Ectodermal cell (in vitro differentiated cells): ENCODE data around the gene ATP6V0B.
A peak's percentile ranks its signal among the peaks of the same experiment; 100 is the strongest.

Experiments used
- H3K27ac ChIP-seq: 2 replicates; pipeline ENCODE4 v1.7.0; 2013; ENCODE audit warnings: mild to moderate bottlenecking, low read depth, low read length; ENCODE audit not compliant: insufficient read depth, poor library complexity, severe bottlenecking
- H3K27me3 ChIP-seq: 2 replicates; pipeline ENCODE4 v1.7.0; 2013; ENCODE audit warnings: mild to moderate bottlenecking, low read length; ENCODE audit not compliant: insufficient read depth, control insufficient read depth, poor library complexity, severe bottlenecking
- H3K36me3 ChIP-seq: one replicate; pipeline ENCODE4 v1.7.0; 2013; ENCODE audit warnings: low read length; ENCODE audit not compliant: control insufficient read depth, insufficient read depth
- H3K4me1 ChIP-seq: one replicate; pipeline ENCODE4 v1.7.0; 2013; ENCODE audit warnings: low read length; ENCODE audit not compliant: control insufficient read depth, insufficient read depth
- H3K4me3 ChIP-seq: 2 replicates; pipeline ENCODE4 v1.7.0; 2013; ENCODE audit warnings: low read depth, low read length, control low read depth; ENCODE audit not compliant: insufficient read depth
- H3K9me3 ChIP-seq: 2 replicates; pipeline ENCODE4 v1.7.0; 2013; ENCODE audit warnings: mild to moderate bottlenecking, low read length, moderate library complexity; ENCODE audit not compliant: control insufficient read depth
- WGBS, 2 experiments: methylation state at CpG; one replicate each; pipeline ENCODE4 v1.1.7; 2013; ENCODE audit warnings: missing lambda C conversion rate in 2 of 2; 5-methylcytosine and 5-hydroxymethylcytosine counted together

ATP6V0B gene

DNA sequence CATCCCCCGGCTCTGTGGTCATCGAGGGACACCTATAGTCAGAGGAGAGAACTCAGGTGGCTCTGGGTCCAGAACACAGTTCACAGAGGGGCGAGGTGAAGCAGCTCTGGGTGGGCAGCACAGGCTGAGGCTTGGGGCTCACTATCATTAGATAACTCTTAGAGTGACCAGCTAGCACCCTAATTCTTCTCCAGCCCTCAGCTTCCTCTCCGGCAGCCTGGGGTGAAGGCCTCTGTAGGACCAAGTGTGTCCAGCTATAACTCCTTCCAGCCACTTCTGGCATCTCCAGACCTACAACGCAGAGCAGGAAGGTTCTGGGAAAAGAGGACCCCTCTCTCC, 39.8 kb upstream of the ATP6V0B start:
- H3K27ac ChIP-seq, result no peak overlapping the region
- 43 to 46% methylated on average over 5 of the region's 5 CpGs for WGBS, 2 experiments
- H3K36me3 ChIP-seq, result no peaks in the 10 kb centered on the region
- peaks cover 49% of the 10 kb centered on the region for H3K27me3 ChIP-seq
- H3K4me3 ChIP-seq, result no peak overlapping the region
- no peaks in the 10 kb centered on the region for H3K9me3 ChIP-seq
- peaks cover 17% of the 10 kb centered on the region for H3K4me1 ChIP-seq

DNA sequence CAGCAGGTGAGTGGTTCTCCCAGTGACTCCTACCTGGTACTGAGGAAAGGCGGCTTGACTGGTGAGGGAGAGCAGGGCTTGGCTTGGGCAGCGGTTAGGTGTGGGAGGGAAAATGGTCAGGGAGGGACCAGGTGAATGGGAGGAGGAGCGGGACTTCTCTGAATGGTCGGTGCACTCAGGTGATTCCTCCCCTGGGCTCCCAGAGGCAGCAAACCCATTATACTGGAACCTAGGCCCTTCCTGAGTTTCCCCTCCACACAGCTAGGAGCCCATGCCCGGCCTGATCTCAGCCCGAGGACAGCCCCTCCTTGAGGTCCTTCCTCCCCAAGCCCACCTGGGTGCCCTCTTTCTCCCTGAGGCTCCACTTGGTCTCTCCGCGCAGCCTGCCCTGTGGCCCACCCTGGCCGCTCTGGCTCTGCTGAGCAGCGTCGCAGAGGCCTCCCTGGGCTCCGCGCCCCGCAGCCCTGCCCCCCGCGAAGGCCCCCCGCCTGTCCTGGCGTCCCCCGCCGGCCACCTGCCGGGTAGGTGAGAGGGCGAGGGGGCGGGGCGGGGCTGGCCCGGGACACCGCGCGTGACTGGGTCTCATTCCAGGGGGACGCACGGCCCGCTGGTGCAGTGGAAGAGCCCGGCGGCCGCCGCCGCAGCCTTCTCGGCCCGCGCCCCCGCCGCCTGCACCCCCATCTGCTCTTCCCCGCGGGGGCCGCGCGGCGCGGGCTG, 38.9 kb upstream of the ATP6V0B start:
- Histone ChIP-seq H3K4me3 (peak overlapping the region; percentile 36), H3K27ac (no peak overlapping the region), H3K36me3 (no peaks in the 10 kb centered on the region), H3K27me3 (peaks cover 49% of the 10 kb centered on the region), H3K9me3 (no peaks in the 10 kb centered on the region), H3K4me1 (peaks cover 17% of the 10 kb centered on the region)
- 9% methylated on average over 48 of the region's 48 CpGs for WGBS, 2 experiments

DNA sequence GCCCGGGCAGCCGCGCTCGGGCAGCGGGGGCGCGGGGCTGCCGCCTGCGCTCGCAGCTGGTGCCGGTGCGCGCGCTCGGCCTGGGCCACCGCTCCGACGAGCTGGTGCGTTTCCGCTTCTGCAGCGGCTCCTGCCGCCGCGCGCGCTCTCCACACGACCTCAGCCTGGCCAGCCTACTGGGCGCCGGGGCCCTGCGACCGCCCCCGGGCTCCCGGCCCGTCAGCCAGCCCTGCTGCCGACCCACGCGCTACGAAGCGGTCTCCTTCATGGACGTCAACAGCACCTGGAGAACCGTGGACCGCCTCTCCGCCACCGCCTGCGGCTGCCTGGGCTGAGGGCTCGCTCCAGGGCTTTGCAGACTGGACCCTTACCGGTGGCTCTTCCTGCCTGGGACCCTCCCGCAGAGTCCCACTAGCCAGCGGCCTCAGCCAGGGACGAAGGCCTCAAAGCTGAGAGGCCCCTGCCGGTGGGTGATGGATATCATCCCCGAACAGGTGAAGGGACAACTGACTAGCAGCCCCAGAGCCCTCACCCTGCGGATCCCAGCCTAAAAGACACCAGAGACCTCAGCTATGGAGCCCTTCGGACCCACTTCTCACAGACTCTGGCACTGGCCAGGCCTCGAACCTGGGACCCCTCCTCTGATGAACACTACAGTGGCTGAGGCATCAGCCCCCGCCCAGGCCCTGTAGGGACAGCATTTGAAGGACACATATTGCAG, 38.2 kb upstream of the ATP6V0B start:
- no peaks in the 10 kb centered on the region for H3K36me3 ChIP-seq
- peak overlapping the region; percentile 36 for H3K4me3 ChIP-seq
- no peak overlapping the region for H3K27ac ChIP-seq
- H3K4me1 ChIP-seq, result peaks cover 17% of the 10 kb centered on the region
- H3K9me3 ChIP-seq, result no peaks in the 10 kb centered on the region
- peaks cover 46% of the 10 kb centered on the region for H3K27me3 ChIP-seq
- 7 to 8% methylated on average over 56 of the region's 56 CpGs for WGBS, 2 experiments

- H3K4me3 ChIP-seq, result no peak overlapping the region
- H3K27ac ChIP-seq, result no peak overlapping the region
- no peaks in the 10 kb centered on the region for H3K36me3 ChIP-seq
- 92% methylated on average over 8 of the region's 8 CpGs for WGBS, 2 experiments
- H3K9me3 ChIP-seq, result no peaks in the 10 kb centered on the region
- peaks cover 40% of the 10 kb centered on the region for H3K27me3 ChIP-seq
- peaks cover 17% of the 10 kb centered on the region for H3K4me1 ChIP-seq
Measured at GRCh38 chr1:43937179-43937865, 37.4 kb upstream of the ATP6V0B start.

DNA sequence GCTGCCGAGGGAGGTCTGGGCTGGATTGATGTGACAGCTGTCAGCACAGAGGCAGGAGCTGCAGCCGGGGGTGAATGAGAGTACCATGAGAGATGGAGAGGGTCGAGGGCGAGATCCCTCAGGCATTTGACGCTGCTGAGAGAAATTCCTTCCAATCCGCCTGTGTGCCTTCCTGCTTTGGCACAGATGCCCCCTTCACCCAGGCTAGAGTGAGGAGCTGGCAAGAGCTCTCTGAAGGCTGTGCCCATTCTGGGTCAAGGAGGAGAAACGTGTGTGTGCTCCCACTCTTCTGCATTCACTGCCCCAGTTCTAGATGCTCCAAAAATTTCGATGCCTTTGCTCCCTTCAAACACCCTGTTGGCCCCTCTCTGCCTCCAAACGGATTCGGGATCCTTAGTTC, 36.4 kb upstream of the ATP6V0B start:
- H3K4me1 ChIP-seq, result peaks cover 17% of the 10 kb centered on the region
- H3K27ac ChIP-seq, result no peak overlapping the region
- no peak overlapping the region for H3K4me3 ChIP-seq
- WGBS, 2 experiments, result 72 to 73% methylated on average over 10 of the region's 10 CpGs
- H3K9me3 ChIP-seq, result no peaks in the 10 kb centered on the region
- H3K36me3 ChIP-seq, result no peaks in the 10 kb centered on the region
- peaks cover 30% of the 10 kb centered on the region for H3K27me3 ChIP-seq

GRCh38 chr1:43938892-43939587, 35.7 kb upstream of the ATP6V0B start:
- H3K36me3 ChIP-seq, result no peaks in the 10 kb centered on the region
- H3K9me3 ChIP-seq, result no peaks in the 10 kb centered on the region
- peaks cover 26% of the 10 kb centered on the region for H3K27me3 ChIP-seq
- 48 to 56% methylated on average over 3 of the region's 3 CpGs for WGBS, 2 experiments
- H3K4me3 ChIP-seq, result no peak overlapping the region
- no peak overlapping the region for H3K27ac ChIP-seq
- H3K4me1 ChIP-seq, result peaks cover 13% of the 10 kb centered on the region

DNA sequence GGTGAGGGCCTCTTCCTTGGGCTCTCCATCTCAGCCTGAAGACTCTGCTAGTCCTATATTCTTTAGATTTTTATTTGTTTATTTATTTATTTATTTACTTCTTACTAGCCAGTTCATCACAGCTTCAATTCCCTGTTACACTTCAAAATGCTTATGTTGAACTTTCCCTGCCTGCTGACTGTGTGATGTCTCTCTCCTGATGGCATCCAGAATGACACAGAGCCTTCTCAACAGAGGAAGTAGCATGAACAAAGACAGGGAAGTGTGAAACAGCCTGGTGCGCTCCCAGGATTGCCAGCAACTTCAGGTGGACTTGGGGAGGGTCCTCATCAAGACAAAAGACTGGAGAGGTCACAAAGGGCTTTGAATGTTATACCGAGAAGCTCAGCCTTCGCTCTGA, 32.3 kb upstream of the ATP6V0B start:
- no peaks in the 10 kb centered on the region for H3K36me3 ChIP-seq
- WGBS, 2 experiments, result 81 to 85% methylated on average over 3 of the region's 3 CpGs
- no peaks in the 10 kb centered on the region for H3K9me3 ChIP-seq
- H3K4me1 ChIP-seq, result peaks cover 2% of the 10 kb centered on the region
- no peak overlapping the region for H3K4me3 ChIP-seq
- peaks cover 4% of the 10 kb centered on the region for H3K27me3 ChIP-seq
- no peak overlapping the region for H3K27ac ChIP-seq

- no peaks in the 10 kb centered on the region for H3K36me3 ChIP-seq
- H3K27me3 ChIP-seq, result no peaks in the 10 kb centered on the region
- no peak overlapping the region for H3K4me3 ChIP-seq
- WGBS, 2 experiments, result 95 to 96% methylated on average over 1 of the region's 1 CpG
- peaks cover 7% of the 10 kb centered on the region for H3K4me1 ChIP-seq
- H3K9me3 ChIP-seq, result no peaks in the 10 kb centered on the region
- no peak overlapping the region for H3K27ac ChIP-seq
Measured at GRCh38 chr1:43944860-43945259, 29.9 kb upstream of the ATP6V0B start.

- Histone ChIP-seq H3K36me3 (no peaks in the 10 kb centered on the region), H3K27me3 (no peaks in the 10 kb centered on the region), H3K9me3 (no peaks in the 10 kb centered on the region), H3K27ac (no peak overlapping the region), H3K4me1 (peaks cover 7% of the 10 kb centered on the region), H3K4me3 (peak overlapping the region; percentile 89)
- WGBS, 2 experiments, result 82 to 90% methylated on average over 3 of the region's 3 CpGs
Measured at GRCh38 chr1:43945674-43946235, 29.0 kb upstream of the ATP6V0B start.
